GM21390 (cell line): Measurements from ENCODE around the gene METTL27.
"Not testable (repeated sequence)": the region's sequence is repeated elsewhere in the genome, so short reads cannot be mapped to it uniquely, and the experiment has no call there.

ENCODE experiments used
- ATAC-seq: cut with Tn5 transposase; IDR thresholded peaks from one replicate; pipeline ENCODE4 v1.9.1; 2021; ENCODE audit not compliant: unreplicated experiment

Gene METTL27

DNA sequence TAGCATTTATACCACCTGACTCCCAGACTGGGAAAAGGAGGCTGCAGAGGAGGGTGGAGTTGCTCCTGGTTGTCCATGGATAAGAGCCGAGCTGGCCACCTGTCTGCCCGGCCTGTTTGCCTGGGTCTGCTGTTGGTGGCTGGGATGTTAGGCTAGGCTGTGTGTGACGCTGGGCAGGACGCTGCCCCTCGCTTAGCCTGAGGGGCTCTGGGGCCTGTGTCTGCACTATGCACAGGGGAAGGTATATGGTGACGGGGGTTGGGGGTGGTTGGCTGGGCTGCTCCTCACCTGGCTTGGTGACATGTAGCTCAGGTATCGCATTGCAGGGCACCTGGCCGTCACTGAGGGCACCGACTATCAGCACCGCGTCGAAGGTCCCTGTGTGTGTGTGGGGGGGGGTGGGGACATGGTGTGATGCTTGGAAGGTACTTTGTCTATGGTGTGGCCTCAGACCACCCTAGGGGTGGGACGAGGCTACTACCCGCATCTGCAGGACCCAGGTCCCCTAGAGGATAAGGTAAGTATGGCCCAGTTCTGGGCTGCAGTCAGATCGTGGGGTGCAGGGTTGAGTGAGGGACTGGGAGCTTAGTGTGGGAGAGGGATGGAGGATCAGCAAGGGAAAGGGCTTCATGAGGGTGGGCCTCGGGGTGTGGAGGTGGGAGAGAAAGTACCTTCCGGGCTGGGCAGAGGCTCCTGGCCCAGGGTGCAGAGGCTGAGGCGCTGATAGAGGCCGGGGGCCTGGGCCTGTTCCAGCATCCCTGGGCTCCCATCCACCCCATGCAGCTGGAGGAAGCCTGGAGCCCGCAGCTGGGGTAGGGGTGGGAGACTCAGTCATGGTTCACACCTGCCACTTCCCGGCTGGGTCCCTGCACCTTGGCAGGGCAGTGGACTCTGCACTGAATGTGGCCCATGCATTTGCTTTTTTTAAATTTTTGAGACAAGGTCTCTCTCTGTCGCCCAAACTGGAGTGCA, 2.3 kb downstream of the METTL27 start:
- ATAC-seq, result no peak

DNA sequence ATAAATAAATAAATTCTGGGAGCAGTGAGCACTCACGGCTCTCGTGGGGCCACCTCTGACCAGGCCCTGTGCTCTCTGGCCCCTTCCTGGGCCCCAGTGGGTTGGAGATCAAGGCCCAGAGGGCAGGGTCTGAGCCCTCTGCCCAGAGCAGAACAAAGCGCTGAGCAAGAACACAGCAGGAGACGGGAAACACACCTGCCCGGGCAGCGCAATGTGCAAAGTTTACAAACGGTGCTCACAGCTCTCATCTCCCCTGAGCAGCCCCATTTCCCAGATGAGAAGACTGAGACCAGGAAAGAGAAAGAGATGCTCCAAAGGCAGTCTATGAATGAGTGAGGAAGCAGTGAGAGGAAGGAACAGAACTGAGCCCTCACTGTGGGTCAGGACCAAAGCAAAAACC, 3.0 kb downstream of the METTL27 start:
- ATAC-seq, result no peak

DNA sequence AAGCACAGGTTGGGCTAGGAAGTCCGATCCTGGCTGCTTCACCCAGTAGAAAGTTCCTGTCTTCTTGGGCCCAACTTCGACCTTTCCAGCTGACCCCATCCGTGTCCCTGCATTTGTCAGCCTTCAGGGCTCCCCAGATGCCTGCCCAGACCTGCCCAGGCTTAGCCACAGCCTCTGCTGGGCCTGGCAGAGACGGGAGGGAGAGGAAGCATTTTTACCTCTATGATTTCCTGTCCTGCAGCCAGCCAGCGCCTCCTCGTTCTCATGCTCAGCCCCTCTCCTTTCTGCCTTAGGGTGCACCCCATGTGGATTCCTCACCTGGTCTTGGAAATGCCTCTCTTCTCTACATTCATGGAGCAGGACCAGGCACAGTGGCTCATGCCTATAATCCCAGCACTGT, 3.7 kb downstream of the METTL27 start:
- ATAC-seq, result no peak

DNA sequence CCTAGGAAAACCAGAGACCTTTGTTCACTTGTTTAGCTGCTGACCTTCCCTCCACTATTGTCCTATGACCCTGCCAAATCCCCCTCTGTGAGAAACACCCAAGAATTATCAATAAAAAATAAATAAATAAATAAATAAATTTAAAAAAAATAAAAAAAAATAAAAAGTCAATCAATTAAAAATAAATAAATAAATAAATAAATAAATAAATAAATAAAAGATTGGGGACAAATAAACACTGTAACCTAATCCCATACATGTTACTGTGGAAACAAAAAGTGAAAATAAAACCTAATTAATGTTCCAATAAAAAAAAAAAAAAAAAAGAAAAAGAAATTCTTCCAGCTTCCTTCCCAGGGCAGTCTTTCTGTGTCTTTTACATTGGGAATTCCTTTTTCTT, 5.1 kb downstream of the METTL27 start:
- ATAC-seq, result not testable (repeated sequence)

DNA sequence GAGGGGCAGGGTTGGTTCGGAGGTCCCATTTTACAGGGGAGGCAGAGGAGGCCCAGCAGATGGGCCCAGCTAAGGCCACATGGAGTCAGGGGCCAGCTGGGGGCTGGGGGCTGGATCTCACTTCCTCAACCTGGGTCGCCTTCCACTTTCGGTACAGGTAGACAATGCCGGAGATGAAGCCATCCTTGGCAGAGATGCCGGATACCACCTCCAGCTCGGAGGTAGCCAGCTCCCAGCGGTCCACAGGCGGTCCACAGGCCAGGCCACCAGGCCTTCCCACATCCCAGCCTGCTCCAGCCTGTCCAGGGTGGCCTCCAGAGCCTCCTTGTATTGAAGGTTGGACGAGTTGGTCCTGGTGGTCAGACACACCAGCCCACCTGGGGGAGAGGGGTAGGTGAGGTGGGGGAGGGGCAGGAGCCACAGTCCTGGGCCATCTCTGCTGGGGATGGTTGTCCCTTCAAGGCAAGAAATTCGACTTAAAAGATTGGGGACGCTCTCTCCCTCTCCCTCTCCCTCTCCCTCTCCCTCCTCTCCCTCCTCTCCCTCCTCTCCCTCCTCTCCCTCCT, 7.6 kb downstream of the METTL27 start:
- no peak for ATAC-seq

DNA sequence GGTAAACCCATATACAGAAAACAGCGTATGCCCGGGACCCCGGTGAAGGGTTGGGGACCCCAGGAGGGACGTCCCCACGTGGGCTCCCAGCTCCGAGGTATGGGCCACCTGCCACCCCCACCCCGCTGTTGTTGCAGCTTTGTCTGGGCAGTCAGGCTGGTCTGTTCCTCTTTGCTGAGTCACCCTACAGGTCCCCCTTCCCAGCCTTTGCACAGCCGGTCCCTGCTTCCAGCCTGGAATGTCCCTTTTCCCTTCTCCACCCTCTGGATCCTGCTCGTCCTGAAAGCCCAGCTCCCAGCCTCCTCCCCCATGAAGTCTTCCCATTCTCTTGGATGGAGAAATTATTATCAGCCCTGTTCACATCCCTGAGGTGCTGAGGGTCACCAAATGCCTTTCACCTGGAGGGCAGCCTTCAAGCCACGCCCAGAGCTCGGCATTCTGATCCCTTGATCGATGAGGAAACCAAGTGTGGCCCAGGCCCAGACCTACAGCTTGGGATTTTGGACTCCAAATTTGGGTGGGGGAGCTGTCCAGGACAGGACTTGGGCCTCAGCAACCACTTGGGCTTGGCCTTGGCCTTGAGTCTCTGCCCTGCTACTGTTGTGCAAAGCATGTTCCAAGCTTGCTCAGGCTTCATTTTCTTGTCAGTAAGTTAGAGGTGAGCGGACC, 8.9 kb downstream of the METTL27 start:
- no peak for ATAC-seq

DNA sequence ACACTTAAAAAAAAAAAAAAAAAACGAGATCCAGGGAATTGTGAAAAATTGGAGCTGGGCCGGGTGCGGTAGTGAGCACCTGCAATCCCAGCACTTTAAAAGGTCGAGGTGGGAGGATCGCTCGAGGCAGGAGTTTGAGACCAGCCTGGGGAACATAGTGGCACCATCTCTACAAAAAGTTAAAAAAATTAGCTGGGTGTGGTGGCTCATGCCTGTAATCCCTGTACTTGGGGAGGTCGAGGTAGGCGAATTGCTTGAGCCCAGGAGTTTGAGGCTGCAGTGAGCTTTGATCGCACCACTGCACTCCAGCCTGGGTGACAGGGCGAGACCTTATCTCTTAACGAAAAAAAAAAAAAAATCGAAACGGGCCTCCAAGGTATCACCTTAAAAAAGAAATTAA, 9.5 kb downstream of the METTL27 start:
- no peak for ATAC-seq

DNA sequence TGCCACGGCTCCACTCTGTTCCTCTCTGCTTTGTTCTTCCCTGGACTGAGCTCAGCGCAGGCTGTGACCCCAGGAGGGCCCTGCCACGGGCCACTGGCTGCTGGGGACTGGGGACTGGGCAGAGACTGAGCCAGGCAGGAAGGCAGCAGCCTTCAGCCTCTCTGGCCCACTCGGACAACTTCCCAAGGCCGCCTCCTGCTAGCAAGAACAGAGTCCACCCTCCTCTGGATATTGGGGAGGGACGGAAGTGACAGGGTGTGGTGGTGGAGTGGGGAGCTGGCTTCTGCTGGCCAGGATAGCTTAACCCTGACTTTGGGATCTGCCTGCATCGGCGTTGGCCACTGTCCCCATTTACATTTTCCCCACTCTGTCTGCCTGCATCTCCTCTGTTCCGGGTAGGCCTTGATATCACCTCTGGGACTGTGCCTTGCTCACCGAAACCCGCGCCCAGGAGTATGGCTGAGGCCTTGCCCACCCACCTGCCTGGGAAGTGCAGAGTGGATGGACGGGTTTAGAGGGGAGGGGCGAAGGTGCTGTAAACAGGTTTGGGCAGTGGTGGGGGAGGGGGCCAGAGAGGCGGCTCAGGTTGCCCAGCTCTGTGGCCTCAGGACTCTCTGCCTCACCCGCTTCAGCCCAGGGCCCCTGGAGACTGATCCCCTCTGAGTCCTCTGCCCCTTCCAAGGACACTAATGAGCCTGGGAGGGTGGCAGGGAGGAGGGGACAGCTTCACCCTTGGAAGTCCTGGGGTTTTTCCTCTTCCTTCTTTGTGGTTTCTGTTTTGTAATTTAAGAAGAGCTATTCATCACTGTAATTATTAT, 10.3 kb downstream of the METTL27 start:
- no peak for ATAC-seq

DNA sequence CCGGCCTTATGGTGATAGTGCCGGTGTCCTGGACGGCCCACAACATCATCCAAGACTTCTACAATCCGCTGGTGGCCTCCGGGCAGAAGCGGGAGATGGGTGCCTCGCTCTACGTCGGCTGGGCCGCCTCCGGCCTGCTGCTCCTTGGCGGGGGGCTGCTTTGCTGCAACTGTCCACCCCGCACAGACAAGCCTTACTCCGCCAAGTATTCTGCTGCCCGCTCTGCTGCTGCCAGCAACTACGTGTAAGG, 10.8 kb downstream of the METTL27 start:
- ATAC-seq, result no peak

DNA sequence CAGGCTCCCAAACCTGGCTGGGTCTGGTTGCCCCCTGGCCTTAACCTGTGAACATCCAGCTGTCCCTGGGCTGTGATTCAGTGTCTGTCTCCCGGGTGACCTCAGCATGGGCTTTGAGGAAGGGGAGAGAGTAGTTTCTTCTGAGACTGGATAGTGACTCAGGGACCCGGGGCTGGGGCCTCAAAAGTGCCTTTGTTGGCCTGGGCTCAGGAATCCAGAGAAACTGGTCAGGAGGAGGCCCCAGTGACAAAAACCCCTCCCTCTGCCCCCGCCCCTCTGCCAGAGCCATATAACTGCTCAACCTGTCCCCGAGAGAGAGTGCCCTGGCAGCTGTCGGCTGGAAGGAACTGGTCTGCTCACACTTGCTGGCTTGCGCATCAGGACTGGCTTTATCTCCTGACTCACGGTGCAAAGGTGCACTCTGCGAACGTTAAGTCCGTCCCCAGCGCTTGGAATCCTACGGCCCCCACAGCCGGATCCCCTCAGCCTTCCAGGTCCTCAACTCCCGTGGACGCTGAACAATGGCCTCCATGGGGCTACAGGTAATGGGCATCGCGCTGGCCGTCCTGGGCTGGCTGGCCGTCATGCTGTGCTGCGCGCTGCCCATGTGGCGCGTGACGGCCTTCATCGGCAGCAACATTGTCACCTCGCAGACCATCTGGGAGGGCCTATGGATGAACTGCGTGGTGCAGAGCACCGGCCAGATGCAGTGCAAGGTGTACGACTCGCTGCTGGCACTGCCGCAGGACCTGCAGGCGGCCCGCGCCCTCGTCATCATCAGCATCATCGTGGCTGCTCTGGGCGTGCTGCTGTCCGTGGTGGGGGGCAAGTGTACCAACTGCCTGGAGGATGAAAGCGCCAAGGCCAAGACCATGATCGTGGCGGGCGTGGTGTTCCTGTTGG, 11.4 kb downstream of the METTL27 start, which contains the start of gene CLDN4:
TSS of gene CLDN4 (plus strand) at position 316 of the 903 bp plus-strand sequence. CDS start at position 522, 206 bp downstream.
- ATAC-seq, result no peak

DNA sequence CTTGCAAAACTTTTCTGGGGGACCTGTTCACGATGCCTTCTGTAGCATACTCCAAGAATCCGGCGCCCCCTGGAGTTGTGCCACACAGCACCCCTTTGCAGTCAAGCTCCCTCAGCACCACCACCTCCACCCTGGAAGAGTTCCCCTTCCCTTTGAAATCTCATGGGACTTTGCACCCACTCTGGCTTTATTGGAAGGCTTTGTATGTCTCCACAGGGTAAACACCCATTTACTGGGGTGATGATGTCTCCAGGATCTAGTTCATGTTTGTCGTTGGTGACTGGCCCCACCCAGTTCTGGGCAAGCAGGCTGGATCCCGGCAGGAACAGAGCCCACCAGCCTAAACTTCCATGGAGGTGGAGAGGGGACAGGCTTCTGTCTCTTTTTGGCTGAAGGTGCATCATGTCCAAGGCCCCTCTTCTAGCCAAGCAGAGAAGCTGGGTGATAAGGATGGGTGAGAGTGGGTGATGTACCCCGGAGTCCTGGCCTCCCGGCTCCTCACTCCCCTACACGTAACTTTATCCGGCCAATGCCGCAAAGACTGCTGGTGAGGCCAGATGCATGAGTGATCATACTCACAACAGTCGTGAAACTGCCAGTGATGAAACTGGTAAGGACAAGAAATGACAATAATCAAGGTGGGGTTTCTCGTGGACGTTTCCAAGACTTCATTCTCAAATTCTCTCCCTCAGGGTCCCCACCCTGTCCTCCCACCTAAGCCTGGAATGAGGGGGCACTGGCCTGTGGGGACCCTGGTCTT, 12.2 kb downstream of the METTL27 start:
- ATAC-seq, result no peak

DNA sequence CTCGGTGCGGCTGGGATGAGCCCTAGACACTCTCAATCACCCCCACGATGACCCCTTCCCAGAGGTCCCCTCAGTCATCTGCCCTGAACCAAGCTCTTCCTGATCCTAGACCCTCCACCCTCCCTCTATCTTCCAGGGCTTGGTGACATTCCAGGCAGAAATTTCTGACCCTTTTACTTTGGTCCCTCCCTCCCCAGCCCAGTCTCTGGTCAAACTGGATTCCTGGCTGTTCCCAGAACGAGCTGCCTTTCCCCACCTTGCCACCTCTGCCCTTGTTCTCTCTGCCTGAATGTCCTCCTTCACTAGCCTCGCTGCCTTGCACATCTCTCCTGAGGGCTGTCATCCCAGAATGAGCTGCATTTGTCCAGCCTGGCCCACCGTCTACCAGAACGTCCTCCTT, 12.8 kb downstream of the METTL27 start:
- no peak for ATAC-seq

DNA sequence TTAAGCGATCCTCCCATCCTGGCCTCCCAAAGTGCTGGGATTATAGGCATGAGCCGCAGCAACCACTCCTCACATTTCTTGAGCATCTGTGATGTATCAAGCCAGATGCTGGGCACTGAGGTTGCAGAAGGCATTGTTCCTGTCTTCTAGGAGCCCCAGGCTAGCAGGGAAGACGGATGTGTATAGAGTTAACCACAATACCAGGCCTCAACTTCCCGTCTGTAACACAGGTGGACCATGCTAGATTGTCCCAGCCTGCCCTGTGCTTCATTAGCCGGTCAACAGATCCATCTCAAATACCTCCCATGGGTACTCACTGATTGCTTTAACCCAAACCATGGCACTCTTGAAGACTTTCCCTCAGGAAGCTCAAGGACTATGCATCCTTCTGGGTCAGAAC, 13.3 kb downstream of the METTL27 start:
- ATAC-seq, result no peak

DNA sequence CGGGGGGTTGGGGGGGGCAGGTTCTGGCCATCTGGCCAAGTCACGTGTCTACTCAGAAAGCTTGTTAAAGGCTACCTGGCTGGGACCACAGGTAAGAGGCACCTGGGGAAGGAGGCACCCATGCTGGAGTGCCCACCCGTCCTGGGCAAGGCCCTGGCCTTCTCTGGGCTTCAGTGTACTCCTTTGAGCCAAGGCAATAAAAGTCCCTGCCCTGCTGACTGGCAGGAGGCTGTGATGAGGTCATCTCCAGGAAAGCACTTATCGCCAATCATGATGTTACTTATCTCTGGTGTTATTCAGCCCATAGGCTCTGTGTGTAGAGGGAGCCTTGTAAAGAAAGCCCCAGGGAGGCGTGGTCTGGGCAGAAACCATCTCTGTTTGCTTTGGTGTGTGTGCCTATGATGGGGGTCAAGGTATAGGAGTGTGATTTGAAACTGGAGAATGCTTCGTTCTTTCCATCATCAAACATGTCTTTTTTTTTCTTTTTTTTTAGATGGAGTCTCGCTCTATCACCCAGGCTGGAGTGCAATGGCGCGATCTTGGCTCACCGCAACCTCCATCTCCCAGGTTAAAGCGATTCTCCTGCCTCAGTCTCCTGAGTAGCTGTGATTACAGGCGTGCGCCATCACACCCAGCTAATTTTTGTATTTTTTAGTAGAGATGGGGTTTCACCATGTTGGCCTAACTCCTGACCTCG, 14.1 kb downstream of the METTL27 start:
- ATAC-seq, result no peak

DNA sequence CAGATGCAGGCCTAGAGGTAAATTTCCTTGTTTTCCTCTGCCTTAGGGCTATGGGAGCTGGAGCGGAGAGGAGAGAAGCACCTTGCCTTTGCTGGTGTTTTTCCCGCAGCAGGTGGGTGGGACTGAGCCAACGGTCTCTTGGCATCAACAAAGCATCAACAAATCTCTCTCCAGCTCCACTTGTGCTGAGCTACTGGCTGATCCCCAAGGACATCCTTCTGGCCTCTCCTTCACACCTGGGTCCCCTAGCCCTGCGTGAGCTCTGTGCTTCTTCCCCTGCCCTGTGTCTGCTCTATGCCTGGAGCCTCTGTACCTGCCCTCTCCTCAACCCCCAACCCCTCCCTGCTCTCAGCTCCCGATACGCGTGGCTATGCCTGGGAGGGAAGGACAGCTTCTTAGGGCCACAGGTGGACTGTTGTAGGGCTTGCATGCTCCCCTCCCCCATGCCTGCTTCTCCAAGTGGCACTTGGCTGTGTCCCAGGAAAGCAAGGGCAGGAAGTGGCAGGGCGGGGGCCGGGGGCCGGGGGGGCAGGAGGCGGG, 14.7 kb downstream of the METTL27 start:
- ATAC-seq, result no peak

DNA sequence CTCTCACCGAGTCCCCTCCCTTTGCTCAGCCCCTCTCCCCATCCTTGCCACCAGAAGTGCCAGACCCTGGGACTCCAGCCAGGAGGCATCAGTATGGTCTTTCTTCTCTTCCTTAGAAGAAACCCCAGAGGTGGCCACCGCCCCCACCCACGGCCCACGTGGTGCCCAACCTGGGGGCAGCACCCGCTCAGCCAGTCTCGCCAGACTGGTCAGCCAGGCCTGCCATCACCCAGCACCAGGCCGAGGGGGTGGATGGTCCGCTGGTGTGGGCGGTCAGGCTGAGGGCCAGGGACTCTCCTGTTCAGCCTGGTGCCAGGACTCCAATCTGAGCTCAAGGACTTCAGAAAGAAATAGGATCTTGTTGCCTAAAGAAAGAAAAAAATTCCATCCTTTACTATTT, 17.3 kb downstream of the METTL27 start:
- ATAC-seq, result no peak

DNA sequence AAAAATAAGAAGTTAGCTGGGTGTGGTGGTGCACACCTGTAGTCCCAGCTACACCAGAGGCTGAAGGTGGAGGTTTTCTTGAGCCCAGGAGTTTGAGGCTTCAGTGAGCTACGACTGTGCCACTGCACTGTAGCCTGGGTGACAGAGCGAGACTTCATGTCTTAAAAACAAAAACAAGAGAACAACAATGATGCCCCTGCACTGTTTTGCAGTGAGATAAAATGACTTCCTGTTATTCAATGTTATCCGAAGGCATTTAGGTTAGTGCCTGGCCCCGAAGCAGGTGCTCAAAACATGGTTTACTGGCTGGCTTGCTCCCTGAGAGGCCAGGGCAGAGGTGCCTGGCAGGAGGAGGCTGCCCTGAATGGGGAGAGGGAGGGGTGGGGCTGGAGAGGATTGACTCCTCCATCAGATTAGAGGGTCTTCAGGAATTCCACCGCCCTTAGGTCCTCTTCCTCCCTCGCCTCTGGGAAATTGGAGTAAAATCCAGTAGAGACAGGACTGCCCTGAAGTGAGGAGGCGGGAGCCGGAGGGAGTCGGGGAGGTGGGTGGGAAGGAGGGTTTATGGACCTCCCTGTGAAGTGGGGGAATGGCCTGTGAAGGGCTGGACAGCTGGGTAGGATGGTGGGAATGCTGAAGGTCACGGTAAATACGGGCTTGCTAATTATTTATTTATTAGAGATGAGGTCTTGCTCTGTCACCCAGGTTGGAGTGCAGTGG, 18.3 kb downstream of the METTL27 start:
- no peak for ATAC-seq

DNA sequence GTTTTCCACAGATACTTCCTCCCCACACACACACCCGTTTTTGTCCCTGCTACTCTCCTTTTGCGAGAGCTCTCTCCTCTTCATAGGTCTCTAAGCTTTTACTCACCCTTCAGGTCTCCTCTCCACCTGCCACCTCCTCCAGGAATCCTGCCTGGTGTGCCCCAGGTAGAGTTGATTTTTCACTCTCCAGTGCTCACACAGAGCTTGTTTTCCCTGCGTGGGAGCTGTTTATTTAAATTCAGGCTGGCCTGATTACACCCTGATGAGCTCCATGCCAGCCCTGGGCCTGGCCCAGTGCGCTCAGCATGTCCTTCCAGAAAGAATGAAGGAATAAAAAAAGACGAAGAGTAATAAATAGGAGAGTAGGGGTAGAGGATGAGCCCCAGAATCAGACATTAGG, 19.1 kb downstream of the METTL27 start:
- ATAC-seq, result no peak
